Duodenal mucosa (tissue), 2 donors: ENCODE results near the gene CCN2.

ENCODE experiments used
- H3K27ac ChIP-seq: one replicate; pipeline ENCODE4 v1.7.0; 2013; ENCODE audit warnings: low read depth, low read length
- H3K27me3 ChIP-seq, 2 donors: one replicate each; pipeline ENCODE4 v1.7.0; 2013; ENCODE audit warnings: low read length in 2 of 2, control low read depth in 1 of 2; ENCODE audit not compliant: insufficient read depth in 2 of 2, control insufficient read depth in 1 of 2
- H3K36me3 ChIP-seq, 2 donors: one replicate each; pipeline ENCODE4 v1.7.0; 2013; ENCODE audit warnings: low read length in 2 of 2, control low read depth in 1 of 2; ENCODE audit not compliant: insufficient read depth in 2 of 2, control insufficient read depth in 1 of 2
- H3K4me1 ChIP-seq, 2 donors: one replicate each; pipeline ENCODE4 v1.7.0; 2013; ENCODE audit warnings: low read length in 2 of 2, control low read depth in 1 of 2; ENCODE audit not compliant: insufficient read depth in 2 of 2, control insufficient read depth in 1 of 2
- H3K4me3 ChIP-seq, 2 donors: one replicate each; pipeline ENCODE4 v1.7.0; 2013; ENCODE audit warnings: low read length in 2 of 2, low read depth in 1 of 2
- H3K9ac ChIP-seq, 2 donors: one replicate each; pipeline ENCODE4 v1.7.0; 2013; ENCODE audit warnings: low read length in 2 of 2, low read depth in 1 of 2
- H3K9me3 ChIP-seq, 2 donors: one replicate each; pipeline ENCODE4 v1.7.0; 2013; ENCODE audit warnings: low read length in 2 of 2, control low read depth in 1 of 2; ENCODE audit not compliant: control insufficient read depth in 1 of 2

CCN2 gene

DNA sequence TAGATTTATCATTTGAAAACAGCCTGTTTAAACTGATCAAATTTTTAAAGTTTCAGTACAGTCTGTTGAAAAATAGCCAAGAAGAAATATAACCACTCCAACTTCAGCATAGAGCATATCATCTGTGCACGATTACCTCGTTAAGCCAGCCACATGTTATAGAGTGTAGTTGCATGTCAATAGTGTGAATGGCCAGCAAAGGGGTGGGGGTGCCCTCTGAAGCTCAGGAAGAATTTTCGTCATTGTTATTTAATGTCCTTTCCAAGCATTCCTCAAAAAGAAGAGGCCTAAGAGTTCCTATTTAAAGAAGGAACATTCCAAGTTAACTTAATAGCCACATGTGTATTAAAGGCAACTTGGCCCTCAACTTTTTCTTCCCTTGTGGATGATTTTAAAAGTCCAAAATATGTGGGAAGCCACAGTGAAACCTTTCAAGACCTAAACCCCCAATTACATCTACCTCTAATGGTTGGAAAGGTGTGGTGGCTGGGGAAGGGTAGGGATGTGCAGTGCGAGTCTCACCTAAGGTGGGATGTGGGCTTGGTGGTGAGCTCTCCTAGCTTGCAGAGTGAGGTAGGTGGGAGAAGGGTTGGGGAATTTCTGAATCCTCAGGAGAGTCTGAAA is 1.8 kb upstream of the CCN2 start:
- H3K27ac ChIP-seq = no peak overlapping the region
- no peaks in the 10 kb centered on the region for H3K27me3 ChIP-seq
- H3K9ac ChIP-seq = no peak overlapping the region
- H3K4me1 ChIP-seq = peaks cover 15 to 34% of the 10 kb centered on the region in 2 donors
- no peaks in the 10 kb centered on the region for H3K36me3 ChIP-seq
- no peaks in the 10 kb centered on the region for H3K9me3 ChIP-seq
- no peak overlapping the region for H3K4me3 ChIP-seq

DNA sequence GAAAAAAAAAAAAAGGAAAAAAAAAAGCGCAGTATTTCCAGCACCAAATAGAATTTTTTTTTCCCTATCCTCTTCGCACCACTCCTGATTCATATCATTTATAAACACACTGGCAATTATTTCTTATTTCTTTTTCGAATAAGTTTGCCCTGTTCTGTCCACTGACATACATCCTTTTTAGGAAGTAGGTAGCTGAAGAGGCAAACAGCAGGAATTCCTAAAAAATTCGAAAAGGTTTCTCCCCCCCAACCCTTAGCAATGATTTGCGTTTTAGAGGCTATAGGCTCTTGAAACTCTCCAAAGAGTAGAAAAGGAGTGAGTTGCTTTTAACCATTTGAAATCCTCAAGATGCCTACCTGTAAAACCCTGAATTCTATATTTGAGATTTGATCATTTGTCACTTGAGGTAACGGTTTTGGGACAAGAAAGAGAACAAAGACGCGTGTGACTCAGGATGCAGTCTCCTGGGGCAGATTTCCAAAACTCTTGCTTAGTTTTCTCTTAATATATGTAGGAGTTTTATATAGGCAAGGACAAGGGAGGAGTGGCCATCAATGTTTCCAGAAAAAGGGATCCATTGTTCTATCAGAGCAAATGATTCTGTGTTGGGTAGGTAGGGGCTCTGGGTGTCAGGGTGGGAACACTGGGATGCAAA is 531 bp upstream of the CCN2 start:
- no peaks in the 10 kb centered on the region for H3K36me3 ChIP-seq
- H3K9ac ChIP-seq = peak overlapping the region in 1 of 2 donors; percentile 77
- H3K4me1 ChIP-seq = peaks cover 15 to 30% of the 10 kb centered on the region in 2 donors
- H3K9me3 ChIP-seq = no peaks in the 10 kb centered on the region
- H3K27me3 ChIP-seq = no peaks in the 10 kb centered on the region
- peak overlapping the region; percentile 74 to 90 for H3K4me3 ChIP-seq
- no peak overlapping the region for H3K27ac ChIP-seq

- peak overlapping the region; percentile 74 to 90 for H3K4me3 ChIP-seq
- no peaks in the 10 kb centered on the region for H3K36me3 ChIP-seq
- peak overlapping the region; percentile 69 to 77 for H3K9ac ChIP-seq
- peak overlapping the region; percentile 90 for H3K27ac ChIP-seq
- no peaks in the 10 kb centered on the region for H3K27me3 ChIP-seq
- H3K4me1 ChIP-seq = peaks cover 15 to 30% of the 10 kb centered on the region in 2 donors
- H3K9me3 ChIP-seq = no peaks in the 10 kb centered on the region
Observed at GRCh38 chr6:131949909-131950766, 1.0 kb downstream of the CCN2 start.

DNA sequence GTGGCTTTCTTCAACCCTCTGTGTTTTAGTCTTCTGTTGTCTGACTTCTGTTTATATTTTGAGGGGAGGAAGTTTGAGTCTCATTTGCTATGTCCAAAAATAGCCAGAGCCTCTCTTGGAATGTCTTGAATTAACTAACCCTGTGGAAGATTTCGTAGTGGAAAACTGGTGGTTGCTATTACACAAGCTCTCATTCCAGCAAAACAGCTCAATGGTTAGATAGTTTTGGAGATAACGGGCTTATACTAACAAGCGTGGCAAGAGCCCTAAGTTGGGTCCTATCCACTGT is 1.6 kb downstream of the CCN2 start:
- no peaks in the 10 kb centered on the region for H3K36me3 ChIP-seq
- H3K27me3 ChIP-seq = no peaks in the 10 kb centered on the region
- peak overlapping the region; percentile 90 for H3K27ac ChIP-seq
- H3K4me3 ChIP-seq = peak overlapping the region; percentile 74 to 90
- H3K9ac ChIP-seq = peak overlapping the region; percentile 69 to 77
- H3K9me3 ChIP-seq = no peaks in the 10 kb centered on the region
- peaks cover 10 to 28% of the 10 kb centered on the region in 2 donors for H3K4me1 ChIP-seq

GRCh38 chr6:131948692-131949619 is 2.2 kb downstream of the CCN2 start:
- no peaks in the 10 kb centered on the region for H3K9me3 ChIP-seq
- peak overlapping the region; percentile 74 to 90 for H3K4me3 ChIP-seq
- peaks cover 8 to 22% of the 10 kb centered on the region in 2 donors for H3K4me1 ChIP-seq
- no peaks in the 10 kb centered on the region for H3K27me3 ChIP-seq
- H3K9ac ChIP-seq = peak overlapping the region; percentile 60 to 77
- no peaks in the 10 kb centered on the region for H3K36me3 ChIP-seq
- no peak overlapping the region for H3K27ac ChIP-seq

DNA sequence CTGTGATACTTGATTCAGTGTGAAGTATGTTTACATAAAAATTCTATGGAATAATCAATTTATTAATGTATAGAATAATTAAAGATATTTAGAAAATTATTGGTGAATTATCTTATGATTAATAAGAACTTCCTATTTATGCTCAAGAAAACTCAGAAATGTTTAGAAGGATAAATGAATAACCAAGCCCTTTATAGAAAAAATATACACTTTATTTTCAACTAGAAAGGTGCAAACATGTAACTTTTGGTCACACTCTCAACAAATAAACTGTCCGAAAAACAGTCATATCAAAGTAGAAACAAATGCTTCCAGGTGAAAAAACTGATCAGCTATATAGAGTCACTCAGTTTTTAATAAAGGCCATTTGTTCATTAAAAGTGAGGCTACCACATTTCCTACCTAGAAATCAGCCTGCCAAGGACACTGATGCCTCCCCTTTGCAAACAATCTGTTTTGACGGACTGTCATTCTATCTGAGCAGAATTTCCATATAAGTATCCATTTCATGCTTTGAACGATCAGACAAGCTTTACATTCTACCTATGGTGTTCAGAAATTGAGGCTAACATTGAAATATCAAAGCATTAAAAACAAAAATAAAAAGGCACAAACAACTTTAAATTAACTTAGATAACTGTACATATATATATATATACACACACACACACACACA is 3.0 kb downstream of the CCN2 start:
- Histone ChIP-seq H3K36me3 (no peaks in the 10 kb centered on the region), H3K4me1 (peaks cover 8 to 21% of the 10 kb centered on the region in 2 donors), H3K27ac (no peak overlapping the region), H3K27me3 (no peaks in the 10 kb centered on the region), H3K9ac (no peak overlapping the region), H3K9me3 (no peaks in the 10 kb centered on the region), H3K4me3 (no peak overlapping the region)

- Histone ChIP-seq H3K9me3 (no peaks in the 10 kb centered on the region), H3K27me3 (no peaks in the 10 kb centered on the region), H3K4me3 (no peak overlapping the region), H3K4me1 (peaks cover 8 to 17% of the 10 kb centered on the region in 2 donors), H3K9ac (no peak overlapping the region), H3K27ac (no peak overlapping the region), H3K36me3 (no peaks in the 10 kb centered on the region)
Observed at GRCh38 chr6:131946992-131947955, 3.9 kb downstream of the CCN2 start.

DNA sequence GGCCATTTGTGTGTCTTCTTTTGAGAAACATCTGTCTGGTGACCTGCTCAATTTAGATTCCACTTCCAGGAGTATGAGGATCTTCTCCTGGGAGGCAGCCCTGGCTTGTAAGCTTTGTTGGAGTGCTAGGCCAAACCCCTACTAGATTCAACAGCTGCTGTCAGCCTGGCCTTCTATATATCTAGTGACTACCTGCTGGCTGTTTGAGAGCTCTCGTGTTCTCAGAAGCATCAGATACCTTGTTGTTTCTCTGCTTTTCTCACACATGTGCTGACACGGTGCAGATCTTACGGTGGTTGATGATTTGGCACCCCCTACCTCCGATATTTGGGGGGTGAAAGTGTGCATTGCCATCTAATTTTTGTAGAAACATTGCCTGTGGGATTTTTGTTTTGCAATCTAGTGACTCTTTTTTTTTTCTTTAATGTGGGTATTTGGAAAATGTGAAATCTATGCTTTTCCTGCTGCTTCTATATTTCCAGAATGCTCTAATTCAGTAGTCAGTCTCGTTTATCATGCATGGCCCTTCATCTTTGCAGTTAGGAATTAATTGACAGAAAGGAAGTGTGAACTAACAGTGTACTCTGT is 4.7 kb downstream of the CCN2 start:
- Histone ChIP-seq H3K36me3 (no peaks in the 10 kb centered on the region), H3K27me3 (no peaks in the 10 kb centered on the region), H3K4me3 (no peak overlapping the region), H3K9me3 (no peaks in the 10 kb centered on the region), H3K27ac (no peak overlapping the region), H3K9ac (no peak overlapping the region), H3K4me1 (peaks cover 8 to 9% of the 10 kb centered on the region in 2 donors)
